ENCODE measurements around the gene DNHD1. TPM values are rescaled to one million over a fixed set of nuclear protein-coding genes. Genes with fewer than 3 reads are reported as not detected.

DNHD1 gene
- total and polyA plus RNA-seq, 9 of the 15 experiments (the other 6 are each of a cell fraction or from before 2014, with no cell fraction given) = 0.82 to 9.7 (median 3.8) TPM

- TF ChIP-seq TCFL5 (CRISPR knock-in tag; conservative IDR thresholded peaks at IDR 0.05) (no peak), ZBTB26 (CRISPR knock-in tag; IDR thresholded peaks at IDR 0.05) (no peak), RBFOX2 (IDR thresholded peaks at IDR 0.05; ENCODE audit: low read depth, low read length) (no peak), ZNF184 (CRISPR knock-in tag; IDR thresholded peaks at IDR 0.05) (no peak), RNF2 (IDR thresholded peaks at IDR 0.05) (no peak), DMBX1 (CRISPR knock-in tag; IDR thresholded peaks at IDR 0.05; ENCODE audit: borderline replicate concordance) (no peak), ZNF609 (CRISPR knock-in tag; IDR thresholded peaks at IDR 0.05; ENCODE audit: borderline replicate concordance) (no peak), PCBP2 (IDR thresholded peaks at IDR 0.05; ENCODE audit: low read depth, low read length, poor library complexity, severe bottlenecking) (no peak), ZSCAN32 (CRISPR knock-in tag; IDR thresholded peaks at IDR 0.05) (no peak), ESRRA (IDR thresholded peaks at IDR 0.05; ENCODE audit: borderline replicate concordance, low read depth) (no peak; the same call in 1 of the 2 replicates), ELF4 (CRISPR knock-in tag; IDR thresholded peaks at IDR 0.05) (no peak), ZNF263 (CRISPR knock-in tag; IDR thresholded peaks at IDR 0.05; ENCODE audit: borderline replicate concordance) (no peak), ZKSCAN8 (CRISPR knock-in tag; IDR thresholded peaks at IDR 0.05) (no peak), PHB2 (IDR thresholded peaks at IDR 0.05; ENCODE audit: low read depth) (peak; percentile 25; the same call in 1 of the 2 replicates), NFATC3 (IDR thresholded peaks at IDR 0.05) (0 out of 2 replicates have a peak, but pooled peaks have one; percentile 68), ETS1 (conservative IDR thresholded peaks at IDR 0.05; ENCODE audit: control insufficient read depth, low read depth, low read length) (no peak)
Observed at GRCh38 chr11:6531267-6531752, 34.2 kb downstream of the DNHD1 start (continued).
